T-helper 1 cell treated with Interleukin-12 subunit alpha and Interleukin-12 subunit beta and Interleukin-4 antibody, amounts not matched to agents 30 μg/mL and 1 μg/mL, for 36 hours (primary cell): ENCODE results near the gene SMO.
A peak's percentile ranks its signal among the peaks of the same experiment; 100 is the strongest.
"Not testable (repeated sequence)": the region's sequence is repeated elsewhere in the genome, so short reads cannot be mapped to it uniquely, and the experiment has no call there.

Experiments
- H3K27ac Mint-ChIP-seq: one replicate; pipeline ENCODE4 v1.8.0; 2021; ENCODE audit warnings: mild to moderate bottlenecking, mixed read lengths
- H3K27me3 Mint-ChIP-seq: one replicate; pipeline ENCODE4 v1.8.0; 2021; ENCODE audit warnings: low read depth, mixed read lengths
- H3K36me3 Mint-ChIP-seq: one replicate; pipeline ENCODE4 v1.8.0; 2021; ENCODE audit warnings: low read depth, mixed read lengths
- H3K4me1 Mint-ChIP-seq: one replicate; pipeline ENCODE4 v1.8.0; 2021; ENCODE audit warnings: low read depth, mixed read lengths
- H3K4me3 Mint-ChIP-seq: one replicate; pipeline ENCODE4 v1.8.0; 2021; ENCODE audit warnings: mild to moderate bottlenecking, moderate library complexity, mixed read lengths
- H3K9me3 Mint-ChIP-seq: one replicate; pipeline ENCODE4 v1.8.0; 2021; ENCODE audit warnings: mixed read lengths

Gene SMO

DNA sequence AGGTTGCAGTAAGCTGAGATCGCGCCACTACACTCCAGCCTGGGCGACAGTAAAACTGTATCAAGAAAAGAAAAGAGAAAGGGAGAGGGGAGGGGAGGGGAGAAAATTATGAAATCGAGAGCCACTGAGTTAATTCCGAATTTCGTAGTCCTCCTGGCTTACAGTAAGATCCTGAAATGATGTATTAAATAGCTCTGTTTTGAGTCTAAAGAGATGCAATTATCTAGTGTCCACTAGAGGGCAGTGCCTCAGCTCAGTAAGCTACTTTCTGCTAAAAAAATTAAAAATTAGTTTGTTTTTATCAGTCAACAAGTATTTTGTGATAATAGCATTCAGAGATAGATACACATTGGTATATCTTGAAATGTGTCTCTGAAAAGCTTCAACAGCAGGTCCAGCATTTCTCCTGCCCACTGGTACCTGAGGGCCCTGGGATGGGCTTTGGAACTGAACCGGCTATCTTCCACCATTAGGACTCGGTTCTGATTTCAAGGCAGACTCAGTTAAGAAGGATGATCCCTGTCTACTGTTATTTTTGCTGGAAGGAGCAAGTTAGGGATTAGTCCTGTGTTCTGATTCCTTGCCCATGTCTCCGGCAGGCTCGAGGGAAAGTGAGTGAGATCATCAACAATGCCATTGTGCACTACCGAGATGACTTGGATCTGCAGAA lies 24.4 kb upstream of the SMO start:
- H3K4me1 Mint-ChIP-seq, result peaks cover 16% of the 10 kb centered on the region
- H3K4me3 Mint-ChIP-seq, result no peak overlapping the region
- no peak overlapping the region for H3K27ac Mint-ChIP-seq
- no peaks in the 10 kb centered on the region for H3K36me3 Mint-ChIP-seq
- H3K9me3 Mint-ChIP-seq, result no peaks in the 10 kb centered on the region
- peaks cover 4% of the 10 kb centered on the region for H3K27me3 Mint-ChIP-seq

- H3K4me1 Mint-ChIP-seq, result peaks cover 20% of the 10 kb centered on the region
- no peaks in the 10 kb centered on the region for H3K9me3 Mint-ChIP-seq
- no peaks in the 10 kb centered on the region for H3K36me3 Mint-ChIP-seq
- no peak overlapping the region for H3K4me3 Mint-ChIP-seq
- H3K27me3 Mint-ChIP-seq, result peaks cover 16% of the 10 kb centered on the region
- H3K27ac Mint-ChIP-seq, result no peak overlapping the region
Observed at GRCh38 chr7:129166745-129167144, 21.7 kb upstream of the SMO start.

- Mint-ChIP-seq H3K4me3 (peak overlapping the region; percentile 63), H3K9me3 (no peaks in the 10 kb centered on the region), H3K27ac (no peak overlapping the region), H3K27me3 (peaks cover 25% of the 10 kb centered on the region), H3K4me1 (peaks cover 20% of the 10 kb centered on the region), H3K36me3 (no peaks in the 10 kb centered on the region)
Observed at GRCh38 chr7:129167817-129168216, 20.6 kb upstream of the SMO start.

DNA sequence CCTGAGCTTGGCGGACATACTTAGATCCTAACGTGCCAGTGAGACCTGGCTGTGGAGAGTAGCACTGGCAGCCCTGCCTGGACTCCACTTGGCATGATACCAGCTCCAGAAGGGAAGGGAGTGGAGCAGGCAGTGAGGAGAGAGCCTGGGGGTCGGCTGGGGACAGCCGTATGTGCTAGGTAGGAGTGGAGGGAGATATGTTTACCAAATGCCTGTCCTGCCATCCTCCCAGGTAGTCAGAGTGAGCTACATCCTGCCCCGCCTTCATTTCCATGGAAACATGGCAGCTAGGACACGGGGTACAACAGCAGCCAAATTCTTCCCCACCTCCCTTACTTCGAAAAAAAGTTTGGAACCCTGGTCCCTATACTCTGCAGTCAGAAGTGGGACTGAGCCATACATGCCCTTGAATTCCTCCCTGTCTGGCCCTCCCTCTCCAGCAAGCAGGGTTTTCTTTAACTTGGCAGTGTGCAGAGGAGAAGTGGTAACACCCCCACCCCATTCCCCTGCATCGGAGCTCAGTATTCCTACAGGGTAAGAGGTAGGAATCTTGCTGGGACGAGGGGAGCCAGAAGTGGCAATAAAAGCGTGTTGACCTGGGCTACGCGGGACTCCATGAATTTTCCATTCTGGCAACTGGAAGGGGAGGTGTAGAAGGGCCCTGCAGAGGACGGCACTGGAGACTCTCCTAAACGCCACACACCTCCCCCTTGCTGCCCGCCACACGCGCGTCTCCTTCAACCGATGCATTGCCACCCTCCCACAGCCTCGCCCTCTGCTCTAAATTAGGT lies 20.0 kb upstream of the SMO start:
- Mint-ChIP-seq H3K27me3 (peaks cover 25% of the 10 kb centered on the region), H3K27ac (no peak overlapping the region), H3K4me3 (peak overlapping the region; percentile 63), H3K9me3 (no peaks in the 10 kb centered on the region), H3K36me3 (no peaks in the 10 kb centered on the region), H3K4me1 (peaks cover 20% of the 10 kb centered on the region)

GRCh38 chr7:129169171-129169671 lies 19.2 kb upstream of the SMO start:
- Mint-ChIP-seq H3K4me1 (peaks cover 20% of the 10 kb centered on the region), H3K27ac (peak overlapping the region; percentile 26), H3K9me3 (no peaks in the 10 kb centered on the region), H3K27me3 (peaks cover 25% of the 10 kb centered on the region), H3K36me3 (no peaks in the 10 kb centered on the region), H3K4me3 (peak overlapping the region; percentile 74)

DNA sequence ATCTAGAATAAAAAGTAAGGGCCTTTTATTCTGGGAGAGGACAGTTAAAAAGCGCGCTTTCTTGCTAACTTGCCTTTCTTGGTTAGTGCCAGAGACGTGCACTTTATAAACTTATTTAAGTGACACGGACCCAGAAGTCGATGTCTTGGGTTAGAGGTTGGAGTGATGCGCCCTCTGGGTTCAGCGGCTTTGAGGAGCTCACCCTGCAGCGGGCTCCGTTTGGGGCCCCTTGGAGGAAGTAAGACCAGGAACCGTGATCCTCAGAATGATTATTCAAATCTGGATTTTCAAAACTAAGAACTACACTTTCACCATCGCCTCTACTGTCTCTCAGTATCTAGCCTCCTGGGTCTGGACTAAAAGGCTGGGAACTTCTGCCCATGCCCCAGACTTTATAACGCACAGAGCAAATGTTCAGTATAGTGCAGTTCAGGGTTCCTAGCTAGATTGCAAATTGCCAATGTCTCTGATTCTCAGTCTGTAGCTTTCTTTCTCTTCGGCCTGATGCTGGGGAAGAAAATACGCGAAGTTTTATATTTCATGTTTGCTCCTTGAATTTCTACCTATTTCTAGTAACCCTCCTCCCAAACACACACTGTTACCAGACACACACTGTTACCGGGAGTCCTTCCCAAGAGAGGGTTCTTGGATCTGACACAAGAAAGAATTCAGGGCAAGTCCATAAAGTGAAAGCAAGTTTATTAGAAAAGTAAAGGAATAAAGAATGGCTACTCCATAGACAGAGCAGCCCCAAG lies 18.6 kb upstream of the SMO start:
- H3K27ac Mint-ChIP-seq, result peak overlapping the region; percentile 45
- no peaks in the 10 kb centered on the region for H3K36me3 Mint-ChIP-seq
- peaks cover 20% of the 10 kb centered on the region for H3K4me1 Mint-ChIP-seq
- no peaks in the 10 kb centered on the region for H3K9me3 Mint-ChIP-seq
- peak overlapping the region; percentile 74 for H3K4me3 Mint-ChIP-seq
- H3K27me3 Mint-ChIP-seq, result peaks cover 28% of the 10 kb centered on the region

GRCh38 chr7:129170441-129171021 lies 17.9 kb upstream of the SMO start:
- Mint-ChIP-seq H3K27me3 (peaks cover 28% of the 10 kb centered on the region), H3K27ac (no peak overlapping the region), H3K36me3 (no peaks in the 10 kb centered on the region), H3K4me3 (no peak overlapping the region), H3K4me1 (peaks cover 20% of the 10 kb centered on the region), H3K9me3 (no peaks in the 10 kb centered on the region)

DNA sequence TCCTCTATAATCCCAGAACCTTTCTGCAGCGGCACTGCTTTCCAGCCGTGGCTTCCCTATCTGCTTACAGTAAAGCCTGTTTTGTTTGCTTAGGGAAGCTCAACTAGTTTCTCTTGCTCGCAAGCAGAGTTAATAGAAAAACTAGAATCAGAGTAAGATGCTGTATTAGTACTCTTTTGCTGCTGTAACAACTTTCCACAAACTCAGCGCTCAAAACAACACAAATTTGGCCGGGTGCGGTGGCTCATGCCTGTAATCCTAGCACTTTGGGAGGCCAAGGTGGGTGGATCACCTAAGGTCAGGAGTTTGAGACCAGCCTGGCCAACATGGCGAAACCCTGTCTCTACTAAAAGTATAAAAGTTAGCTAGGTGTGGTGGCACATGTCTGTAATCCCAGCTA lies 14.6 kb upstream of the SMO start:
- not testable (repeated sequence) for H3K4me1 Mint-ChIP-seq, H3K4me3 Mint-ChIP-seq, H3K27ac Mint-ChIP-seq, H3K9me3 Mint-ChIP-seq, H3K36me3 Mint-ChIP-seq
- H3K27me3 Mint-ChIP-seq, result peaks cover 52% of the 10 kb centered on the region

DNA sequence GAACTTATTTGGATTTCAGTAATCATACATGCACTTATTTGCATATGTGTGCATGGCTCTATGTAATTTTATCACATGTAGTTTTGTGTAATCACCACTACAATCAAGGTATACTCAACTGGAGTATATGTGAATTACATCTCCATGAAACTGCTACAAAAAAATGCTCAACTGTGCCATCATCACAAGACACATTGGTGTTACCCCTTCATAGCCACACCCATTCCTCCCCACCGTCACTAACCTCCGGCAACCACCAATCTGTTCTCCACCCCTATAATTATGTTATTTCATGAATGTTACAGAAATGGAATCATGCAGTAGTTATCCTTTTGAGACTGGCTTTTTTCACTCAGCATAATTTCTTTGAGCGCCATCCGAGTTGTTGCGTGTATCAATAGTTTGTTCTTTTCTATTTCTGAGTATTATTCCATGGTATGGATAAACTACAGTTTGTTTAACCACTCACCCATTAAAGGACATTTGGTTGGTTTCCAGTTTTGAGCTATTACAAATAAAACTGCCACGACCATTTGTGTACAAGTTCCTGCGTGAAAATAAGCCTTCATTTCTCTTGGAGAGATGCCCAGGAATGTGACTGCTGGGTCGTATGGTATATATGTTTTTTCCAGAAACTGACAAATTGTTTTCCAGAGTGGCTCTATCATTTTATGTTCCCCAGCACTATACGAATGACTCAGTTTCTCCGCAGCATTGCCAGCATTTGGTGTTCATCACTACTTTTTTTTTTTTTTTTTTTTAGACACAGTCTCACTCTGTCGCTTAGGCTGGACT lies 11.3 kb upstream of the SMO start:
- no peaks in the 10 kb centered on the region for H3K36me3 Mint-ChIP-seq
- peaks cover 46% of the 10 kb centered on the region for H3K27me3 Mint-ChIP-seq
- H3K27ac Mint-ChIP-seq, result no peak overlapping the region
- no peak overlapping the region for H3K4me3 Mint-ChIP-seq
- no peaks in the 10 kb centered on the region for H3K9me3 Mint-ChIP-seq
- no peaks in the 10 kb centered on the region for H3K4me1 Mint-ChIP-seq

DNA sequence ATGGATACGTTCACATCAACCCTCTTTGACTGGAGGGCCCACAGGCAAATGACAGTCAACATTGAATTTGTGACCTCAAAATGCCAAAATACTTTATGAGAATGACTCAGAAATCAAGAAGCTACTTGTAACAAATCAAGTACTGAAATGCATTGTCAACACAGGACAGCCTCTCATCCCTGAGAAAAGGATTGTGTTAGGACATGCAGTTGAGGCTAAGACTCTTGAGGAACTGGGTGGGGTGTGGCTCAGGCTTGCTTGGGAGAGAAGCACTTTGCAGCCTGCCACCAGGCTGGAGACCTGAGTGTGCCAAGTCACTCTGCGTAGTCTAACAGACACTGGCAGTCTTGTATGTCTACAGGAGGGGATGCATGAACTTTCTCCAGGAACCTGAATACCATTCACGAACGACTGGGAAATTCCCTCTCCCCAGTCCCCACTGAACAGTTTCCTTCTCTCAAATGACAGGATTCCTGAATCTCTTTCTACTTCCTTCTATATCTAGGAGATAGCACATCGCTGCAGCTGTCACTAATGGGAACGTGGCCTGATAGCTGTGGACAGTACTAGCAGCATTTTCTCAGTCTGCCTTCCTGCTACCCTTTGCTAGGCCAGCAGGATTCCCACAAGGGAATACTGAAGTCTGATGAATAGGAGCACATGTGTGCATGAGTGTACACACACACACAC lies 3.3 kb upstream of the SMO start:
- Mint-ChIP-seq H3K36me3 (no peaks in the 10 kb centered on the region), H3K27me3 (peaks cover 51% of the 10 kb centered on the region), H3K4me1 (peaks cover 3% of the 10 kb centered on the region), H3K4me3 (no peak overlapping the region), H3K27ac (no peak overlapping the region), H3K9me3 (no peaks in the 10 kb centered on the region)

GRCh38 chr7:129186749-129187260 lies 1.6 kb upstream of the SMO start:
- H3K4me3 Mint-ChIP-seq, result no peak overlapping the region
- peaks cover 3% of the 10 kb centered on the region for H3K4me1 Mint-ChIP-seq
- no peak overlapping the region for H3K27ac Mint-ChIP-seq
- no peaks in the 10 kb centered on the region for H3K9me3 Mint-ChIP-seq
- H3K36me3 Mint-ChIP-seq, result no peaks in the 10 kb centered on the region
- H3K27me3 Mint-ChIP-seq, result peaks cover 57% of the 10 kb centered on the region

DNA sequence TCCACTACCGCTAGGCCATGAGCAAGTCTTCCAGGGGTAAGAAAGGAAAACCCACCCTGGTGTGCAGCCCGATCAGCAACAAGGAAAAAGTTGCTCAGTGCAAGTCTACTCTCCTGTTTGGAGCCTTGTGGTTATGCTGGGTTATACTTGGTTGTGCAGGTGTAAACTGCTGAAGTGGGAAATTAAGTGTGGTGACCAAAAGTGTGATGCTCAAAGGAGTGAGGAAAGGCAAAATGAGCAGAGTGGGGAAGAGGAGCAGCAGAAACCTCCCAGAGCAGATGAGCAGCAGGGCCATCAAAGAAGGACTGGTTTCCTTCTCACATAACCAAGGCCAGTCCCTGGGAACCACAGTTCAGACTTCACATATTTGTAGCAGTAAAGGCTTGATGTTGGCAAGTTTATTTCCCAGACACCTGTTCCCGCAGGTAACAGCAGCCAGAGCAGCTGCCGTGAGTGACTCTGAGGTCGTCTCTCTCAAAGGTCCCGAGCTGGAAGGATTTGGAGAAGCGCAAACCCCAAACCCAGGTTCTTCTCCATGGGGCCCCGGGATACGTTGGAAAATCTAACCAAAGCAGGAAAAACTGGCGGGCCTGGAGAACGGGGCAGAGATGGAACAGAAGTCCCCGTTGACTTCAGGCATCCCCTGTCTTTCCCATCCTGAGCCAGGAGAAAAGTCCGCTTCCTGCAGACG lies 607 bp upstream of the SMO start:
- peak overlapping the region; percentile 48 for H3K4me3 Mint-ChIP-seq
- H3K27ac Mint-ChIP-seq, result no peak overlapping the region
- H3K36me3 Mint-ChIP-seq, result no peaks in the 10 kb centered on the region
- peaks cover 3% of the 10 kb centered on the region for H3K4me1 Mint-ChIP-seq
- peaks cover 67% of the 10 kb centered on the region for H3K27me3 Mint-ChIP-seq
- H3K9me3 Mint-ChIP-seq, result no peaks in the 10 kb centered on the region
